Gastrocnemius medialis (tissue), 4 donors: ENCODE results near the gene NLRP6.

Source experiments
- CTCF ChIP-seq, 5 experiments: fragments of 450-650 bp in 3 of 5; fragments of 200-600 bp in 2 of 5; sonication (generic) in 2 of 5; IDR thresholded peaks in 4 of 5; conservative IDR thresholded peaks in 1 of 5; 1 replicate in 4 of 5; 2 replicates in 1 of 5; pipeline ENCODE4 v1.5.1; 2016 to 2019; ENCODE audit warnings: antibody characterized with exemption in 5 of 5, mild to moderate bottlenecking in 3 of 5, moderate library complexity in 3 of 5
- POLR2A ChIP-seq, 2 donors: fragments of 450-650 bp; IDR thresholded peaks; one replicate each; pipeline ENCODE4 v1.6.1; 2017; ENCODE audit warnings: antibody characterized with exemption in 2 of 2, mild to moderate bottlenecking in 2 of 2, moderate library complexity in 2 of 2

GRCh38 chr11:290621-291231 lies 12.5 kb downstream of the NLRP6 start:
- TF ChIP-seq CTCF (IDR thresholded peaks at IDR 0.05 in 4 of 5, conservative IDR thresholded peaks at IDR 0.05 in 1 of 5): no peak
- TF ChIP-seq POLR2A (IDR thresholded peaks at IDR 0.05): no peak
